Uterus (tissue), 4 donors: ENCODE measurements around the gene NELL2. TPM values are rescaled to one million over a fixed set of nuclear protein-coding genes. Genes with fewer than 3 reads are reported as not detected.

Source experiments
- DNase-seq, 2 donors: peaks; one replicate each; pipeline ENCODE4 v3.0.0-alpha.2; 2019 to 2020
- H3K27ac ChIP-seq, 2 donors: fragments of 200-600 bp; sonication (generic); 1 replicate in 1 of 2; 2 replicates in 1 of 2; pipeline ENCODE4 v1.5.1; 2016 to 2018
- H3K27me3 ChIP-seq, 2 donors: fragments of 200-600 bp; sonication (generic); one replicate each; pipeline ENCODE4 v1.5.1; 2018 to 2019; ENCODE audit warnings: control low read depth in 1 of 2
- H3K36me3 ChIP-seq, 2 donors: fragments of 200-600 bp; sonication (generic); one replicate each; pipeline ENCODE4 v1.5.1; 2019; ENCODE audit warnings: control low read depth in 1 of 2
- H3K4me1 ChIP-seq, 2 donors: fragments of 200-600 bp; sonication (generic); one replicate each; pipeline ENCODE4 v1.5.1; 2018 to 2019; ENCODE audit warnings: control low read depth in 1 of 2
- H3K4me3 ChIP-seq, 2 donors: fragments of 200-600 bp; sonication (generic); 1 replicate in 1 of 2; 2 replicates in 1 of 2; pipeline ENCODE4 v1.5.1; 2018 to 2019; ENCODE audit warnings: mild to moderate bottlenecking in 1 of 2
- H3K9me3 ChIP-seq, 2 donors: fragments of 200-600 bp; sonication (generic); one replicate each; pipeline ENCODE4 v1.5.1; 2019; ENCODE audit warnings: control low read depth in 1 of 2
- CTCF ChIP-seq, 4 experiments: fragments of 200-600 bp in 2 of 4; fragments of 450-650 bp in 2 of 4; sonication (generic) in 2 of 4; IDR thresholded peaks; one replicate each; pipeline ENCODE4 v1.5.1; 2016 to 2019; ENCODE audit warnings: antibody characterized with exemption in 4 of 4, mild to moderate bottlenecking in 2 of 4, moderate library complexity in 1 of 4
- POLR2A ChIP-seq, 2 donors: fragments of 450-650 bp; IDR thresholded peaks; one replicate each; pipeline ENCODE4 v1.6.1; 2016; ENCODE audit warnings: antibody characterized with exemption in 2 of 2, mild to moderate bottlenecking in 1 of 2, moderate library complexity in 1 of 2
- intact Hi-C: fragments of 100-400 bp; cut with DNase I; formaldehyde crosslinking; loops from one replicate; pipeline ENCODE4 v1.15.1; 2023; ENCODE audit warnings: low total_unique reads
- total RNA-seq, 4 donors: library from RNA; depleted of rRNA in 3 of 4; stranded (reverse); fragments of >200 nt in 3 of 4; gene quantifications; one replicate each; pipeline versions ENCODE4 v1.1.0 to v1.2.4, GENCODE V29; 2014 to 2023
- donor health status: DM: yes; HTN: yes; CAD: no.

NELL2 gene
- total RNA-seq, 4 donors from 2014 or later: 0.29 to 34.6 (median 1.3) TPM; not detected in 1

- no peak for DNase-seq
- no peaks in the 10 kb centered on the region for H3K27me3 ChIP-seq
- H3K36me3 ChIP-seq: no peaks in the 10 kb centered on the region
- H3K4me3 ChIP-seq: no peak overlapping the region
- TF ChIP-seq CTCF (IDR thresholded peaks at IDR 0.05) (no peak), POLR2A (IDR thresholded peaks at IDR 0.05) (no peak)
- H3K4me1 ChIP-seq: no peaks in the 10 kb centered on the region
- H3K27ac ChIP-seq: no peak overlapping the region
- H3K9me3 ChIP-seq: no peaks in the 10 kb centered on the region
- intact Hi-C loops: no loop called here
These were observed 320.7 kb downstream of the NELL2 start for GRCh38 chr12:44555454-44555853.

GRCh38 chr12:44551631-44552030 is 324.5 kb downstream of the NELL2 start:
- no peak for DNase-seq
- no peak for TF ChIP-seq CTCF (IDR thresholded peaks at IDR 0.05)
- no peak for TF ChIP-seq POLR2A (IDR thresholded peaks at IDR 0.05)

GRCh38 chr12:44550377-44550776 is 325.7 kb downstream of the NELL2 start:
- no peaks in the 10 kb centered on the region for H3K9me3 ChIP-seq
- intact Hi-C loops: no loop called here
- no peaks in the 10 kb centered on the region for H3K4me1 ChIP-seq
- no peak for DNase-seq
- H3K27me3 ChIP-seq: no peaks in the 10 kb centered on the region
- no peak overlapping the region for H3K27ac ChIP-seq
- H3K4me3 ChIP-seq: no peak overlapping the region
- TF ChIP-seq CTCF (IDR thresholded peaks at IDR 0.05) (no peak), POLR2A (IDR thresholded peaks at IDR 0.05) (no peak)
- no peaks in the 10 kb centered on the region for H3K36me3 ChIP-seq

More at GRCh38 chr12:44551631-44552030, 324.5 kb downstream of the NELL2 start:
- Histone ChIP-seq H3K9me3 (no peaks in the 10 kb centered on the region), H3K4me3 (no peak overlapping the region), H3K36me3 (no peaks in the 10 kb centered on the region), H3K27ac (no peak overlapping the region), H3K4me1 (no peaks in the 10 kb centered on the region), H3K27me3 (no peaks in the 10 kb centered on the region)
- intact Hi-C loops: no loop called here

- intact Hi-C loops: no loop called here
- no peaks in the 10 kb centered on the region for H3K9me3 ChIP-seq
These were observed 330.1 kb downstream of the NELL2 start for GRCh38 chr12:44546060-44546459.

GRCh38 chr12:44544018-44544417 is 332.1 kb downstream of the NELL2 start:
- intact Hi-C loops: no loop called here
- H3K36me3 ChIP-seq: no peaks in the 10 kb centered on the region
- DNase-seq: no peak
- TF ChIP-seq CTCF (IDR thresholded peaks at IDR 0.05) (no peak), POLR2A (IDR thresholded peaks at IDR 0.05) (no peak)
- peaks cover 0 to 2% of the 10 kb centered on the region in 2 donors for H3K27me3 ChIP-seq
- H3K4me1 ChIP-seq: no peaks in the 10 kb centered on the region
- H3K4me3 ChIP-seq: no peak overlapping the region
- H3K27ac ChIP-seq: no peak overlapping the region
- no peaks in the 10 kb centered on the region for H3K9me3 ChIP-seq

More at GRCh38 chr12:44546060-44546459, 330.1 kb downstream of the NELL2 start:
- DNase-seq: no peak
- Histone ChIP-seq H3K36me3 (no peaks in the 10 kb centered on the region), H3K4me1 (no peaks in the 10 kb centered on the region), H3K4me3 (no peak overlapping the region), H3K27me3 (no peaks in the 10 kb centered on the region), H3K27ac (no peak overlapping the region)
- TF ChIP-seq CTCF (IDR thresholded peaks at IDR 0.05) (no peak), POLR2A (IDR thresholded peaks at IDR 0.05) (no peak)
